Subcutaneous abdominal adipose tissue (tissue), 5 donors: ENCODE results near the gene KRT77.

ENCODE experiments used
- H3K27ac ChIP-seq: one replicate; pipeline ENCODE4 v1.7.0; 2013; ENCODE audit warnings: low read depth, mild to moderate bottlenecking, inconsistent platforms, low read length, moderate library complexity
- H3K27me3 ChIP-seq, 5 donors: one replicate each; pipeline ENCODE4 v1.7.0; 2013; ENCODE audit warnings: low read length in 5 of 5, inconsistent platforms in 1 of 5; ENCODE audit not compliant: control insufficient read depth in 5 of 5, insufficient read depth in 4 of 5
- H3K36me3 ChIP-seq, 5 donors: one replicate each; pipeline ENCODE4 v1.7.0; 2013; ENCODE audit warnings: low read length in 5 of 5; ENCODE audit not compliant: control insufficient read depth in 5 of 5, insufficient read depth in 5 of 5
- H3K4me1 ChIP-seq, 5 donors: one replicate each; pipeline ENCODE4 v1.7.0; 2013; ENCODE audit warnings: low read length in 5 of 5, mild to moderate bottlenecking in 3 of 5, moderate library complexity in 1 of 5; ENCODE audit not compliant: control insufficient read depth in 5 of 5, insufficient read depth in 5 of 5
- H3K4me3 ChIP-seq, 5 donors: one replicate each; pipeline ENCODE4 v1.7.0; 2013; ENCODE audit warnings: low read length in 5 of 5, low read depth in 1 of 5
- H3K9ac ChIP-seq, 5 donors: one replicate each; pipeline ENCODE4 v1.7.0; 2013; ENCODE audit warnings: low read length in 5 of 5, mild to moderate bottlenecking in 4 of 5, moderate library complexity in 3 of 5
- H3K9me3 ChIP-seq, 5 donors: one replicate each; pipeline ENCODE4 v1.7.0; 2013; ENCODE audit warnings: low read length in 5 of 5; ENCODE audit not compliant: control insufficient read depth in 5 of 5
- donor health status: healthy.
- donor health status: healthy.
- donor health status: healthy.
- donor health status: healthy.
- donor health status: healthy.

The KRT77 gene

DNA sequence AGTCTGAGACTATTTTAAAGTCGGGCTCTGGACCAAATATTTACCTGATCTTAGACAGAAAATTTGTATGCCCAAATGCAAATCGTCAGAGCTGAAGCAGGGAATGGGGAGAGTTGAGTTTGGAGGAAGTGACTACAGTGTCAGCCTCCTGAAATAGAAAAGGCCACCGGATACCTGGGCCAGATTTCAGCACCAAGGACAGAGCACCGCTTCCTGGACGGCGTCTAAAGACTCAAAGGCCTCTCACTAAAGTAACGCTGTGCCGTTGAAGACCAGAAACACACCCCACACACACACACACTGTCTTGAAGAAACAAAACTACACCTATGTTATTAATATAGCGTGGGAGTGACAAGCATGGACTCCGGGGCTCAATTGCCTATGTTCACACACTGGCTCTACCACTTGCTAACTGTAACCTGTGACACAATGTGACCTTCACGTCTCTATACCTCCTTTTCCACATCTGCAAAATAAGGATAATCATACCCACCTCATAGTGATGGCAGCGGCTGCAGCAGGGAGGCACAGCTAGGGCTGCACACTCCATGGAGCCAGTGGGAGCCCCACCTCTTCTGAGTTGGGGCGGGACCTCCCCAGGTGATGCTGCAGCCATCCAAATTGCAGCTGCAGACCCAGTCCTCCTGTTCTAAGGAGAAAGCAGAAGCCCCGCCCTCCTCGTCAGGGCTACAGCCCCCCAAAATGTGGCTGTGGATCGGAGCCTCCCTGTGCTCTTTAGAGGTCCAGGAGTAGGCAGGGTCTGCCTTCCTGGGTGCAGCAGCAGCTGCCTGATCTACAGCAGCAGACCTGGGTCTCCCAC is 38.3 kb upstream of the KRT77 start:
- Histone ChIP-seq H3K36me3 (no peaks in the 10 kb centered on the region), H3K27me3 (peaks cover 2 to 11% (median 4%) of the 10 kb centered on the region in 5 donors), H3K9me3 (peaks cover 0 to 2% (median 0%) of the 10 kb centered on the region in 5 donors), H3K27ac (no peak overlapping the region), H3K9ac (no peak overlapping the region), H3K4me1 (no peaks in the 10 kb centered on the region), H3K4me3 (no peak overlapping the region)

DNA sequence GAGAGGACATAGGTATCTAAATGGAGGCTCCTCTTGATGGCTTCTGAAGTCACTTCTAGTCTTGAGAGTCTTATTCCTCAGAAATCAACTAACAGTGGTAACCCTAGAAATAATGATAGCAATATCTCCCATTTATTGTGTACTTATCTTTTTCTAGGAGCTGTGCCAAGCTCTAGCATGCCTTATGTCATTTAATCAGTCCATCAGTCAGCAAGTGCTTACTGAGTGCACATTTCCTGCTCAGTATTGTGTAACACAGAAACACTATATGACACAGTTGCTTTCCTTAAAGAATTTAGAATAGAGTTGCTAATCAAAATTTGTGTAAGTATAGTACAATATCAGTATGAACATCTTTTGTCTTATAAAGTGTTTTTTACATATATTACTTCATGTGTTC is 37.3 kb upstream of the KRT77 start:
- Histone ChIP-seq H3K4me3 (no peak overlapping the region), H3K4me1 (no peaks in the 10 kb centered on the region), H3K36me3 (no peaks in the 10 kb centered on the region), H3K27me3 (peaks cover 2 to 13% (median 10%) of the 10 kb centered on the region in 5 donors), H3K9me3 (peaks cover 0 to 2% (median 0%) of the 10 kb centered on the region in 5 donors), H3K9ac (no peak overlapping the region), H3K27ac (no peak overlapping the region)

DNA sequence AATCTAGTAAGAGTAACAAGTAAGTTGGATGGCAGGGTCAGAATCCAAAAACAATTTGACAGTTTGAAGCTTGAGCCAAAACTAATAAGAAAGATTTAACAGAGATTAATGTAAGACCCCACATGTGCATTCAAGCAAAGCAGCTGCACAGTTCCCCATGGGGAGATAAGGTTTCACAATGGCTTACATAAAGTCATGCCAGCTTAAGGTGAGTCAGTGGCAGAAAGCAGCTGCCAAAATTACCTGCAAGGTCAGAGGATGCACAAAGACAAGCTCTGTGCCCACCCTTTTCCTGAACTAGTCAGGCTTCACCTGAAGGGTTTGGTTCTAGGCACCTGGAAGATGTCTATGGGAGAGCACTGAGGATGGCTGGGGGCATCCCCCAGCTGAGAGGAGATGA is 36.6 kb upstream of the KRT77 start:
- Histone ChIP-seq H3K9ac (no peak overlapping the region), H3K27me3 (peaks cover 6 to 14% (median 13%) of the 10 kb centered on the region in 5 donors), H3K9me3 (peaks cover 0 to 2% (median 0%) of the 10 kb centered on the region in 5 donors), H3K4me3 (no peak overlapping the region), H3K27ac (no peak overlapping the region), H3K4me1 (no peaks in the 10 kb centered on the region), H3K36me3 (no peaks in the 10 kb centered on the region)

DNA sequence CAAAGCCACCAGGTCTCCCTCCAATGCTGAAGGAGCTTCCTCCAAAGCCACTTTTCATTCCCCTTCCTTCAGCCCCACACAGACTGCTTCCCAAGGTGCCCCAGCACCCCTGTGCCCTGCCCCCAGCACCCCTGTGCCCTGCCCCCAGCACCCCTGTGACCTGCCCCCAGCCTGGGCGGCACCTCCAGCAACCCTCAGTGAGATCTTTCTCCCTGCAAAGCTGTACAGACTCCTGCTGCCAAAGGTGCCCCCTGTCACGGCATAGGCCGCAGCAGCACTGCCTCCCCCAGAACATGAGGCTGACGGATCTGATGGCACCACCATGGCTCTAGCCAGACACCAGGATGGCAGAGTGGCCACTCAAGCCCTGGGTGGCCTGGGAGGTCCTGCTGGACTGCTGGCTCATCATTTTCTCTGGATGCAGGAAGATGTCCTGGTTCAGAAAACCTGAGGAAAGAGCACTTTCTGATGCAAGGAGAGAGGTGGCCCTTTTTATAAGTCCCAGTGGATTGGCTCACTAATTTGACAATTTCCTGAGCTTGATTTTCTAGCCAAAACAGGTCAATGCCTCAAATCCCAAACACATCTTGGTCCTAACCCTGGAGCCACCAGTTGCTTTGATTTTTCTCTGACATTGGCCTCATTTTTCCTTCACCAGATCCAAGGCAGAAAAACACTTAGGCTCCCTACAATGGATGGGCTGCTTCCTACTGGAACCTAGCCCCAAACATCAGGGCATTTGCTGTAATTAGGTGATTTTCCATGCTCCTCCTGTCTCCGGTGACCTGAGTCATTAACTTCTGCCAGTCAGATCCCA is 32.7 kb upstream of the KRT77 start:
- Histone ChIP-seq H3K4me3 (no peak overlapping the region), H3K36me3 (no peaks in the 10 kb centered on the region), H3K9me3 (peaks cover 0 to 2% (median 0%) of the 10 kb centered on the region in 5 donors), H3K27me3 (peaks cover 8 to 18% (median 12%) of the 10 kb centered on the region in 5 donors), H3K27ac (no peak overlapping the region), H3K4me1 (no peaks in the 10 kb centered on the region), H3K9ac (no peak overlapping the region)

DNA sequence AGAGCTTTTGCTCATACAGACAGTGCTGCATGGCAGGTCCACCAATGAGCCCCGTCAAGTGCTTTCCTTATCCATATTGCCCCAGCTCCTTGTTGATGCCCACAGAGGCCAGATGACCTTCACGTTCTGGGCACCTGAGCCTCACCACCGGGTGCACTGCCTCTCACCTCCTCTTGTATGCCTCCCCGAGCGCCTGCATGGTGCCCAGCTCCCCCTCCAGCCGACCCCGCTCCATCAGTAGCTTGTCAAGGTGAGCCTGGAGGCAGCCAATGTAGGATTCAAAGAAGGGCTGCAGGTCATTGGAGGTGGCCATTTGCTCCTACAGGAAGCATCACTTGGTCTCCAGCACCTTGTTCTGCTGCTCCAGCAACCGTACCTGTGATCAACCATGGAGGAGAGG is 31.8 kb upstream of the KRT77 start:
- no peaks in the 10 kb centered on the region for H3K36me3 ChIP-seq
- H3K9ac ChIP-seq = no peak overlapping the region
- no peak overlapping the region for H3K4me3 ChIP-seq
- H3K4me1 ChIP-seq = no peaks in the 10 kb centered on the region
- peaks cover 0 to 2% (median 0%) of the 10 kb centered on the region in 5 donors for H3K9me3 ChIP-seq
- peaks cover 8 to 18% (median 12%) of the 10 kb centered on the region in 5 donors for H3K27me3 ChIP-seq
- H3K27ac ChIP-seq = no peak overlapping the region

DNA sequence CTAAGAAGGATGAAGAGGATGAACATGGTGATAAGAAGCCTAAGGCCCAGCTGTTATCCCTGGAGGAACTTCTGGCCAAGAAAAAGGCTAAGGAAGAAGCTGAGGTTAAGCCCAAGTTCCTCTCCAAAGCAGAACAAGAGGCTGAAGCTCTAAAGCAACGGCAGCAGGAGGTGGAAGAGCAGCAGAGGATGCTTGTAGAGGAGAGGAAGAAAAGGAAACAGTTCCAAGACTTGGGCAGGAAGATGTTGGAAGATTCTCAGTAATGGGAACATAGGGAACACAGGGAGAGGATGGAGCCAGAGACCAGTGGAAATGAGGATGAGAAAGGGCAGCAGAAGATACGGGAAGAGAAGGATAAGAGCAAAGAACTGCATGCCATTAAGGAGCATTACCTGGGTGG is 27.5 kb upstream of the KRT77 start:
- Histone ChIP-seq H3K4me3 (no peak overlapping the region), H3K27me3 (peaks cover 6 to 18% (median 12%) of the 10 kb centered on the region in 5 donors), H3K27ac (no peak overlapping the region), H3K4me1 (no peaks in the 10 kb centered on the region), H3K36me3 (no peaks in the 10 kb centered on the region), H3K9ac (no peak overlapping the region), H3K9me3 (peaks cover 0 to 2% (median 0%) of the 10 kb centered on the region in 5 donors)

DNA sequence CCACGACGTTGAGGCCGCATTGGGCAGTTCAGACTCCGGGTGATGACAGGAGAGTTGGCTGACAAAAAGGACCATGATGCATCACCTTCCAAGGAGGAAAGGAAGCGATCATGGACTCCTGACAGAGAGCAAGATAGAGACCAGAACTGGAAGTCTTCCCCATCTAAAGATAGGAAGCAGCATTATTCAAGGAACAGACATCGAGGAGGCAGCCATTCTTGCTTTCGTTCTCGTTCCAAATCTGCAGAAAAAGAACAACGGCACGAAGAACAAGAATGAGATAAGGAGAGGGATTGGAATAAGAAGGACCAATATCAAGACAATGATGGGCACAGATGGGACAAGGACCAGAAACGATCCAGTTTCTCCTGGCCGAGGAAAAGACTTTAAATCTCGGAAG is 27.1 kb upstream of the KRT77 start:
- no peak overlapping the region for H3K4me3 ChIP-seq
- H3K27ac ChIP-seq = no peak overlapping the region
- peaks cover 0 to 2% (median 0%) of the 10 kb centered on the region in 5 donors for H3K9me3 ChIP-seq
- no peaks in the 10 kb centered on the region for H3K4me1 ChIP-seq
- no peaks in the 10 kb centered on the region for H3K36me3 ChIP-seq
- peaks cover 6 to 17% (median 10%) of the 10 kb centered on the region in 5 donors for H3K27me3 ChIP-seq
- H3K9ac ChIP-seq = no peak overlapping the region

DNA sequence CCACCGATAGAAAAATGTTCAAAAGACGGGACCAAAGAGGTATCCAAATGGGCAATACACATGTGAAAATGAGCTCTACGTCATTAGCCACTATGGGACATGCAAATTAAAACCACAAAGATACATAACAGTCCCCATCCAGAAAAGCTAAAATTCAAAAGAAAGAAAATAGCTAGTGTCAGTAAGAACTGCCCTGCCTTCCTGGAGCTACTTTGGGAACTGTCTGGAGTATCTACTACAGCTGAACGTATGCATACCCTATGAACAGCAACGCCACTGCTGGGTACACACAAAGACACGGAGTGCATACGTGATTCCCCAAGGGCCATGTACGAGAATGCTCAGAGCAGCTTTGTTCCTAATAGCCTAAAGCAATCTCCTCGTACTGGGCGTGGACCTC is 25.8 kb upstream of the KRT77 start:
- Histone ChIP-seq H3K36me3 (no peaks in the 10 kb centered on the region), H3K4me3 (no peak overlapping the region), H3K4me1 (no peaks in the 10 kb centered on the region), H3K9me3 (peaks cover 0 to 1% (median 0%) of the 10 kb centered on the region in 5 donors), H3K27ac (no peak overlapping the region), H3K9ac (no peak overlapping the region), H3K27me3 (peaks cover 0 to 12% (median 7%) of the 10 kb centered on the region in 5 donors)

DNA sequence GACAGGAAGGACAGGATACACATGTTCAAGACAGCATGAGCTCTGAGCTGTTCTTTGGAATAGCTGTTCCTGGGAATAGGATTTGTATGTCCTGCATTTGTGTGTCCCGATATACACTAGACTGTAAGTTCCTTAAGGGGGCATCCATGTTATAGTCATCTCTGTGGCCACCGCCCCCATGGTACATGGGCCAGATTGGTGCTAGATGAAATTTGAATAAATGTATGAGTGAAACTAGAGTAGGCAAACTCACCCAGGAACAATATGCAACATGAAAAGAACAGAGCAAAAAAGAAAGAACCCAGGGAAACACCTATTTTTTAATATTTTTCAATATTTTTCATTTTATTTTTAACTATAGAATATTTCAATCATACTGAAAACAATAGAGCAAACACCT is 25.1 kb upstream of the KRT77 start:
- Histone ChIP-seq H3K36me3 (no peaks in the 10 kb centered on the region), H3K4me3 (no peak overlapping the region), H3K9me3 (no peaks in the 10 kb centered on the region), H3K4me1 (no peaks in the 10 kb centered on the region), H3K27me3 (peaks cover 0 to 8% (median 5%) of the 10 kb centered on the region in 5 donors), H3K27ac (no peak overlapping the region), H3K9ac (no peak overlapping the region)

DNA sequence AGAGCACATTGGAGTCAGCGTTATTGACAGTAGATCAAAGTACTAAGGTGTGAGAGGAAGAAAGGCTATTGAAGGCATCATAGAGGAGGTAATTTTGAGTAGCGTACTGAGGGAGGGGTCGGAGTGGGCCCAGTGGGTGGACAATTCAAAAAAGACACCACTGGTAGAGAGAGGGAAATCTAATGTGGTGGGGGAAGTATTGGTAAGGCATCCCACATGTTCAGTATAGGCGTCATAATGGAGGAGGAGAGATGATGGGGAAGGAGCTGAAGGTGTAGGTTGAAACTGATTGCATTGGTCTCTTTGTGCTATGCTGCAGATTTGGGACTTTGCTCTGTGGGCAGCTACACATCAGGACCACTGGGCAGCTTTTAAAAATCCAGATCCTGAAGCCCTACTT is 23.7 kb upstream of the KRT77 start:
- Histone ChIP-seq H3K27me3 (peaks cover 0 to 12% (median 3%) of the 10 kb centered on the region in 5 donors), H3K4me1 (no peaks in the 10 kb centered on the region), H3K27ac (no peak overlapping the region), H3K9me3 (no peaks in the 10 kb centered on the region), H3K9ac (no peak overlapping the region), H3K36me3 (no peaks in the 10 kb centered on the region), H3K4me3 (no peak overlapping the region)
